ENCODE data around the gene MYMK.
"Not testable (repeated sequence)": the region's sequence is repeated elsewhere in the genome, so short reads cannot be mapped to it uniquely, and the experiment has no call there.

The MYMK gene

GRCh38 chr9:133524679-133525228 lies at the start of gene MYMK:
MYMK (minus strand) TSS chr9:133524959; CDS start chr9:133524844, 115 bp downstream.
- DNase-seq = no peak

GRCh38 chr9:133573791-133574515 lies 49.2 kb upstream of the MYMK start:
- DNase-seq = no peak

- no peak for DNase-seq
These were observed 48.1 kb upstream of the MYMK start for GRCh38 chr9:133572821-133573361.

GRCh38 chr9:133571896-133572595 lies 47.3 kb upstream of the MYMK start:
- no peak for DNase-seq

GRCh38 chr9:133571391-133571890 lies 46.7 kb upstream of the MYMK start:
- no peak for DNase-seq

- no peak for DNase-seq
These were observed 45.9 kb upstream of the MYMK start for GRCh38 chr9:133570691-133571080.

- no peak for DNase-seq
These were observed 45.3 kb upstream of the MYMK start for GRCh38 chr9:133569891-133570690.

GRCh38 chr9:133569121-133569785 lies 44.5 kb upstream of the MYMK start:
- DNase-seq = no peak

GRCh38 chr9:133568186-133568585 lies 43.4 kb upstream of the MYMK start:
- no peak for DNase-seq

GRCh38 chr9:133566817-133567216 lies 42.1 kb upstream of the MYMK start:
- DNase-seq = no peak

GRCh38 chr9:133566382-133566781 lies 41.6 kb upstream of the MYMK start:
- DNase-seq = no peak

- no peak for DNase-seq
These were observed 39.8 kb upstream of the MYMK start for GRCh38 chr9:133564451-133565116.

- not testable (repeated sequence) for DNase-seq
These were observed 39.1 kb upstream of the MYMK start for GRCh38 chr9:133563814-133564213.

- DNase-seq = no peak
These were observed 38.6 kb upstream of the MYMK start for GRCh38 chr9:133563291-133563796.

- DNase-seq = no peak
These were observed 38.0 kb upstream of the MYMK start for GRCh38 chr9:133562611-133563290.

- no peak for DNase-seq
These were observed 37.3 kb upstream of the MYMK start for GRCh38 chr9:133561976-133562554.

GRCh38 chr9:133560944-133561343 lies 36.2 kb upstream of the MYMK start:
- DNase-seq = no peak

GRCh38 chr9:133560311-133560710 lies 35.6 kb upstream of the MYMK start:
- DNase-seq = no peak

GRCh38 chr9:133558191-133559126 lies 33.7 kb upstream of the MYMK start:
- DNase-seq = no peak
